Endothelial cell of umbilical vein (primary cell): ENCODE measurements around the gene S100A9. TPM values are rescaled to one million over a fixed set of nuclear protein-coding genes. Genes with fewer than 3 reads are reported as not detected.

Experiments used
- BruUV-seq: library from RNA; stranded (reverse); fragments of 400-500 nt; replicated peaks from 2 replicates; lab custom pipeline; 2021; lab: Mats Ljungman, UMichigan
- CTCF ChIA-PET: fragments of 300-600, 350-600 bp; sonication (Branson Sonifier 250); formaldehyde crosslinking; loops from one replicate; lab custom pipeline; 2021; ENCODE audit warnings: antibody characterized with exemption, inconsistent platforms; lab: Charles Lee
- POLR2A ChIA-PET: fragments of 300-600, 350-600 bp; sonication (Branson Sonifier 250); formaldehyde crosslinking; loops from one replicate; lab custom pipeline; 2021; ENCODE audit warnings: antibody characterized with exemption, inconsistent platforms; lab: Charles Lee
- DNase-seq: peaks from one replicate; pipeline ENCODE4 v3.0.0-alpha.2; 2011; ENCODE audit warnings: low read depth, low spot score
- FAIRE-seq: peaks from 2 replicates; lab custom pipeline; 2011; peaks lifted over from hg19 to GRCh38; lab: Jason Lieb, UNC
- H2AFZ ChIP-seq: 2 replicates; pipeline ENCODE4 v1.6.0; 2012; ENCODE audit warnings: low read depth, low read length, control low read depth, inconsistent platforms
- H3K27ac ChIP-seq: 2 replicates; pipeline ENCODE4 v1.5.1; 2011; ENCODE audit warnings: low read depth, mild to moderate bottlenecking, control low read depth, low read length, moderate library complexity; ENCODE audit not compliant: insufficient read depth
- H3K27me3 ChIP-seq, 2 experiments: 2 replicates each; pipeline versions ENCODE4 v1.6.0 to v1.6.1; 2011; ENCODE audit warnings: low read length in 2 of 2, mixed read lengths in 1 of 2; ENCODE audit not compliant: control insufficient read depth in 2 of 2, insufficient read depth in 2 of 2
- H3K36me3 ChIP-seq, 2 experiments: 2 replicates in 1 of 2; 3 replicates in 1 of 2; pipeline ENCODE4 v1.5.1; 2011; ENCODE audit warnings: low read length in 2 of 2, mild to moderate bottlenecking in 1 of 2, moderate library complexity in 1 of 2; ENCODE audit not compliant: control insufficient read depth in 2 of 2, insufficient read depth in 2 of 2; ENCODE audit errors: extremely low read depth in 1 of 2
- H3K4me1 ChIP-seq: 3 replicates; pipeline ENCODE4 v1.5.1; 2011; ENCODE audit warnings: mild to moderate bottlenecking, low read length; ENCODE audit not compliant: control insufficient read depth, insufficient read depth; ENCODE audit errors: extremely low read depth
- H3K4me2 ChIP-seq: 2 replicates; pipeline ENCODE4 v1.6.1; 2011; ENCODE audit warnings: low read length, control low read depth, mixed read lengths; ENCODE audit not compliant: insufficient read depth
- H3K4me3 ChIP-seq, 3 experiments: fragments of 200-600 bp in 1 of 3; sonication (generic), shearing (Covaris generic) in 1 of 3; replicated peaks in 1 of 3; 2 replicates each; pipeline ENCODE4 v1.5.1; 2011 to 2016; ENCODE audit warnings: control low read depth in 3 of 3, low read length in 3 of 3, mild to moderate bottlenecking in 2 of 3, inconsistent platforms in 1 of 3, low read depth in 1 of 3, moderate library complexity in 1 of 3; ENCODE audit not compliant: insufficient read depth in 1 of 3
- H3K79me2 ChIP-seq: 2 replicates; pipeline ENCODE4 v1.6.0; 2012; ENCODE audit warnings: low read length, inconsistent platforms; ENCODE audit not compliant: control insufficient read depth, insufficient read depth
- H3K9ac ChIP-seq: replicated peaks from 2 replicates; pipeline ENCODE3; 2011; ENCODE audit warnings: low read length, control low read depth; ENCODE audit not compliant: insufficient read depth; ENCODE audit errors: extremely low read depth
- H3K9me1 ChIP-seq: replicated peaks from 3 replicates; pipeline ENCODE4 v1.6.0; 2011; ENCODE audit warnings: mild to moderate bottlenecking, low read length; ENCODE audit not compliant: control insufficient read depth, insufficient read depth; ENCODE audit errors: extremely low read depth
- H3K9me3 ChIP-seq: replicated peaks from 2 replicates; pipeline ENCODE4 v1.5.1; 2012; ENCODE audit warnings: low read length, inconsistent platforms; ENCODE audit not compliant: control insufficient read depth, insufficient read depth
- H4K20me1 ChIP-seq: replicated peaks from 2 replicates; pipeline ENCODE3; 2011; ENCODE audit warnings: mild to moderate bottlenecking, low read length; ENCODE audit not compliant: control insufficient read depth, insufficient read depth; ENCODE audit errors: extremely low read depth
- CTCF ChIP-seq, 2 donors: IDR thresholded peaks; 1 replicate in 1 of 2; 2 replicates in 1 of 2; pipeline ENCODE4 v1.5.1; 2011; ENCODE audit warnings: low read length in 2 of 2, mild to moderate bottlenecking in 2 of 2, moderate library complexity in 2 of 2, control low read depth in 1 of 2, inconsistent platforms in 1 of 2, low read depth in 1 of 2; ENCODE audit not compliant: insufficient read depth in 1 of 2; ENCODE audit errors: extremely low read depth in 1 of 2
- EZH2 ChIP-seq: IDR thresholded peaks from 2 replicates; pipeline ENCODE4 v1.6.1; 2012; ENCODE audit warnings: borderline replicate concordance, low read depth, mild to moderate bottlenecking, moderate library complexity, low read length, inconsistent platforms; ENCODE audit not compliant: severe bottlenecking
- FOS ChIP-seq: IDR thresholded peaks from 2 replicates; pipeline ENCODE4 v1.6.1; 2011; ENCODE audit warnings: mild to moderate bottlenecking, low read length, moderate library complexity, borderline replicate concordance; ENCODE audit not compliant: insufficient read depth
- GATA2 ChIP-seq: IDR thresholded peaks from 2 replicates; pipeline ENCODE4 v1.7.0; 2011; ENCODE audit warnings: low read depth, mild to moderate bottlenecking, moderate library complexity, mixed read lengths, low read length; ENCODE audit not compliant: insufficient read length, insufficient read depth
- JUN ChIP-seq: IDR thresholded peaks from 2 replicates; pipeline ENCODE4 v1.6.1; 2011; ENCODE audit warnings: borderline replicate concordance, low read depth; ENCODE audit not compliant: insufficient read length, insufficient read depth
- MAX ChIP-seq: IDR thresholded peaks from 2 replicates; pipeline ENCODE4 v1.6.1; 2011; ENCODE audit not compliant: insufficient read depth, insufficient read length
- MYC ChIP-seq: IDR thresholded peaks from one replicate; pipeline ENCODE4 v1.6.1; 2011; ENCODE audit warnings: mild to moderate bottlenecking, low read depth, low read length
- POLR2A ChIP-seq: IDR thresholded peaks from 2 replicates; pipeline ENCODE4 v1.6.1; 2012; ENCODE audit warnings: low read depth, mild to moderate bottlenecking, control low read depth, low read length
- POLR2AphosphoS5 ChIP-seq: IDR thresholded peaks from 2 replicates; pipeline ENCODE4 v1.6.1; 2012; ENCODE audit warnings: low read depth, mild to moderate bottlenecking, control low read depth, low read length, moderate library complexity; ENCODE audit not compliant: insufficient read depth
- dilution Hi-C: fragments of 300-500 bp; cut with MboI; formaldehyde crosslinking; loops from one replicate; pipeline ENCODE4 v1.15.0; 2019; ENCODE audit warnings: low sequenced_read_pairs; ENCODE audit not compliant: extremely low pct_ligation_motif_present
- intact Hi-C: fragments of 100-400 bp; cut with micrococcal nuclease; formaldehyde crosslinking; loops from one replicate; pipeline ENCODE4 v1.10.0; 2022
- polyA plus RNA-seq, 4 experiments: library from polyadenylated mRNA; depleted of rRNA in 3 of 4; stranded (reverse) in 3 of 4; unstranded in 1 of 4; fragments of >200 nt; gene quantifications; 2 replicates each; pipeline versions ENCODE4 v1.2.1 to v1.2.3, GENCODE V29; 2011 to 2012; ENCODE audit warnings: missing spikeins in 1 of 4
- total RNA-seq: library from RNA; stranded (reverse); gene quantifications from 2 replicates; pipeline ENCODE4 v1.2.3, GENCODE V29; 2021

Gene S100A9
- total and polyA plus RNA-seq, 2 donors (not counting 3 experiments of a cell fraction or from before 2014, with no cell fraction given) = not detected

GRCh38 chr1:153372571-153372970, 14.9 kb downstream of the S100A9 start:
- H3K4me2 ChIP-seq = no peak overlapping the region
- DNase-seq = no peak
- H3K27ac ChIP-seq = no peak overlapping the region
- no peak overlapping the region for H3K9ac ChIP-seq
- no peaks in the 10 kb centered on the region for H3K4me1 ChIP-seq
- dilution Hi-C loops (no loop called here), intact Hi-C loops (no loop called here)
- no peaks in the 10 kb centered on the region for H4K20me1 ChIP-seq
- H3K36me3 ChIP-seq = no peaks in the 10 kb centered on the region
- no peak overlapping the region for H3K4me3 ChIP-seq
- H3K9me1 ChIP-seq = no peaks in the 10 kb centered on the region
- no peaks in the 10 kb centered on the region for H3K27me3 ChIP-seq
- FAIRE-seq = no peak
- no peaks in the 10 kb centered on the region for H3K9me3 ChIP-seq
- H2AFZ ChIP-seq = no peak overlapping the region
- no peak for TF ChIP-seq POLR2AphosphoS5
- TF ChIP-seq GATA2 = no peak
- no peak for TF ChIP-seq JUN
- TF ChIP-seq EZH2 = no peak
- TF ChIP-seq CTCF (IDR thresholded peaks at IDR 0.05; ENCODE audit: extremely low read depth in 1 of 2, insufficient read depth in 1 of 2, low read depth in 1 of 2, low read length in 2 of 2) = no peak
- no peak for TF ChIP-seq FOS
- H3K79me2 ChIP-seq = no peaks in the 10 kb centered on the region
- ChIA-PET CTCF (interaction anchor here (0.9 kb wide), 1 partner anchor 19 kb away, joined by 3 read pairs; no protein-coding TSS in a partner anchor), POLR2A (no interaction called here)
- no TSS peak for BruUV-seq

- Histone ChIP-seq H3K4me3 (no peak overlapping the region), H3K9me3 (no peaks in the 10 kb centered on the region), H3K27ac (no peak overlapping the region), H2AFZ (no peak overlapping the region), H4K20me1 (no peaks in the 10 kb centered on the region), H3K4me2 (no peak overlapping the region), H3K36me3 (no peaks in the 10 kb centered on the region), H3K9me1 (no peaks in the 10 kb centered on the region), H3K9ac (no peak overlapping the region), H3K27me3 (no peaks in the 10 kb centered on the region), H3K4me1 (no peaks in the 10 kb centered on the region), H3K79me2 (no peaks in the 10 kb centered on the region)
- dilution Hi-C loops = no loop called here
- TF ChIP-seq CTCF (IDR thresholded peaks at IDR 0.05; ENCODE audit: extremely low read depth in 1 of 2, insufficient read depth in 1 of 2, low read depth in 1 of 2, low read length in 2 of 2) (no peak), EZH2 (no peak), MYC (no peak), GATA2 (no peak), JUN (no peak), POLR2AphosphoS5 (no peak), MAX (no peak), POLR2A (no peak), FOS (no peak)
- POLR2A ChIA-PET = no interaction called here
- intact Hi-C loops = no loop called here
- FAIRE-seq (no peak), DNase-seq (no peak)
- no TSS peak for BruUV-seq
- CTCF ChIA-PET = no interaction called here
Measured at GRCh38 chr1:153374071-153374470, 16.4 kb downstream of the S100A9 start.
